ENCODE results near the gene PSMG1. TPM values are rescaled to one million over a fixed set of nuclear protein-coding genes. Genes with fewer than 3 reads are reported as not detected.

Gene PSMG1
- total RNA-seq, 1 donor from 2014 or later = 19.5 TPM

GRCh38 chr21:39134288-39134810 is 48.9 kb downstream of the PSMG1 start:
- intact Hi-C loops (cut with micrococcal nuclease) = no loop called here
- DNase-seq (no peak), ATAC-seq (no peak)

- no peak for DNase-seq
- ATAC-seq = no peak
- intact Hi-C loops (cut with micrococcal nuclease) = no loop called here
Observed at GRCh38 chr21:39132248-39132647, 51.0 kb downstream of the PSMG1 start.

- DNase-seq = no peak
- intact Hi-C loops (cut with micrococcal nuclease) = no loop called here
- no peak for ATAC-seq
Observed at GRCh38 chr21:39131791-39132190, 51.5 kb downstream of the PSMG1 start.

- intact Hi-C loops (cut with micrococcal nuclease) = loop anchor here (10.0 kb wide), 1 partner anchor 323 kb away; the partner anchor contains the start of gene ETS2
- DNase-seq (no peak), ATAC-seq (no peak)
Observed at GRCh38 chr21:39127506-39127905, 55.7 kb downstream of the PSMG1 start.

GRCh38 chr21:39126486-39126806 is 56.8 kb downstream of the PSMG1 start:
- DNase-seq (no peak), ATAC-seq (no peak)
- intact Hi-C loops (cut with micrococcal nuclease) = loop anchor here (10.0 kb wide), 1 partner anchor 322 kb away; the partner anchor contains the start of gene ETS2

- no peak for DNase-seq
- intact Hi-C loops (cut with micrococcal nuclease) = loop anchor here (10.0 kb wide), 1 partner anchor 321 kb away; the partner anchor contains the start of gene ETS2
- peak; percentile 96 for ATAC-seq
Observed at GRCh38 chr21:39125752-39126485, 57.3 kb downstream of the PSMG1 start.

Other genes with a start within 250 kb of the PSMG1 start
- 34.2 TPM for gene BRWD1, start 130.2 kb upstream of the PSMG1 start, total RNA-seq
- gene HMGN1, start 165.6 kb upstream of the PSMG1 start, total RNA-seq = 75.4 TPM

Data from left ventricle myocardium superior (tissue), 1 donor.